ENCODE results near the gene CHD9NB.

The CHD9NB gene

DNA sequence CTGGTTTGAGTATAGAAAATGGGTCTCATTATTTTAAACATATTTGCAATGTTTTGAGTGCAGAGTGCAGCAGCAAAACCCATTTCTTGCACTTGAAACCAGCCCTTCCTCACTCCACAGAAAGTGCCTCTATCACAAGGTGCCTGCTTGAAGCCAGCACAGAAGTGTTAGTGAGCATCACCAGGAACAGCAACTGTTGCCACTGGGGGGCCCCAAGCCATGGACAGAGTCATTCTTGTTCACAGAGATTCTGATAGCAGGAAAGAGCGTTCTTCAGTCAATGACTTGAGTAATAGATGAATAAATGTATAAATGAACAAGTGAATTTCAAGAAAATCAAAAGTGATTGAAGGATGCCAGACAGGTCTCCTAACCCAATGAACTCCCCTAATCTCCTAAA, 45.6 kb downstream of the CHD9NB start:
- H3K36me3 ChIP-seq (ENCODE audit: insufficient read depth, low read length) = no peaks in the 10 kb centered on the region
- no peak overlapping the region for H3K4me3 ChIP-seq
- no peak overlapping the region for H3K27ac ChIP-seq
- H3K9ac ChIP-seq (ENCODE audit: insufficient read length) = no peak overlapping the region
- no peak for DNase-seq (ENCODE audit: low read depth, low spot score)
- TF ChIP-seq FOXP2 (optimal IDR thresholded peaks at IDR 0.05; ENCODE audit: control extremely low read depth, extremely low read length, insufficient read depth) (no peak), POLR2AphosphoS5 (IDR thresholded peaks at IDR 0.05; ENCODE audit: borderline replicate concordance, low read depth, low read length) (no peak), EZH2 (IDR thresholded peaks at IDR 0.05) (no peak)
- H3K9me3 ChIP-seq (ENCODE audit: low read depth, low read length) = no peaks in the 10 kb centered on the region

DNA sequence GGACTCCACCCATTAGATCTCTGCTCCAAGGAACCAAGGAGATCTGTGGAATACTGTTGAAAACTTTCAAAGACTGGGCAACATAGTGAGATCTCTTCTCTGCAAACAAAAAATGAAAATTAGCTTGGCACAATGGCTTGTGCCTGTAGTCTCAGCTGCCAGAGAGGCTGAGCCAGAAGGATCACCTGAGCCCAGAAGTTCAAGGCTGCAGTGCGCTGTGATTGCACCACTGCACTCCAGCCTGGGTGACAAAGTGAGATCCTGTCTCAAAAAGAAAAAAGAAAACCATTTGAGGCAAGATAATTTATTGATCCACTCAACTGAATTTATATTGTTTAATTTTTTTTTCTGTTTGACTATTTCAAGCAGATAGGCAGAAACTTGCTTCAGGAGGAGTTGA, 54.8 kb downstream of the CHD9NB start:
- Histone ChIP-seq H3K4me3 (no peak overlapping the region), H3K36me3 (ENCODE audit: insufficient read depth, low read length) (no peaks in the 10 kb centered on the region), H3K9ac (ENCODE audit: insufficient read length) (no peak overlapping the region), H3K27ac (no peak overlapping the region), H3K9me3 (ENCODE audit: low read depth, low read length) (no peaks in the 10 kb centered on the region)
- TF ChIP-seq FOXP2 (optimal IDR thresholded peaks at IDR 0.05; ENCODE audit: control extremely low read depth, extremely low read length, insufficient read depth) (no peak), EZH2 (IDR thresholded peaks at IDR 0.05) (no peak), POLR2AphosphoS5 (IDR thresholded peaks at IDR 0.05; ENCODE audit: borderline replicate concordance, low read depth, low read length) (no peak)
- no peak for DNase-seq (ENCODE audit: low read depth, low spot score)

DNA sequence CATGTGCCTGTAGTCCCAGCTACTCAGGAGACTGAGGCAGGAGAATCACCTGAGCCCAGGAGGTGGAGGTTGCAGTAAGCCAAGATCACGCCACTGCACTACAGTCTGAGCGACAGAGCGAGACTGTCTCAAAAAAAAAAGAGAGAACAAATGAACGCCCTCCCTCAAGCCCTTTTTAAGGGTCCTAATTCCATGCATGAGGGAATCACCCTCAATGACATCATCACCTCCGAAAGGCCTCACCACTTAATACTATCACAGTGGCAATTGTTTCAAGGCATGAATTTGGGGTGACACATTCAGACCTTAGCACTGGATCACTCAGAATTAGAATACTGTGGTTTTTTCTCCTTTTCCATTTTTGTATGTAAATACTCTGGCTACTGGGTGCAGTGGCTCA, 57.8 kb downstream of the CHD9NB start:
- H3K27ac ChIP-seq = no peak overlapping the region
- DNase-seq (ENCODE audit: low read depth, low spot score) = no peak
- H3K9ac ChIP-seq (ENCODE audit: insufficient read length) = no peak overlapping the region
- no peaks in the 10 kb centered on the region for H3K36me3 ChIP-seq (ENCODE audit: insufficient read depth, low read length)
- H3K9me3 ChIP-seq (ENCODE audit: low read depth, low read length) = no peaks in the 10 kb centered on the region
- H3K4me3 ChIP-seq = no peak overlapping the region
- TF ChIP-seq POLR2AphosphoS5 (IDR thresholded peaks at IDR 0.05; ENCODE audit: borderline replicate concordance, low read depth, low read length) = no peak
- no peak for TF ChIP-seq FOXP2 (optimal IDR thresholded peaks at IDR 0.05; ENCODE audit: control extremely low read depth, extremely low read length, insufficient read depth)
- no peak for TF ChIP-seq EZH2 (IDR thresholded peaks at IDR 0.05)

DNA sequence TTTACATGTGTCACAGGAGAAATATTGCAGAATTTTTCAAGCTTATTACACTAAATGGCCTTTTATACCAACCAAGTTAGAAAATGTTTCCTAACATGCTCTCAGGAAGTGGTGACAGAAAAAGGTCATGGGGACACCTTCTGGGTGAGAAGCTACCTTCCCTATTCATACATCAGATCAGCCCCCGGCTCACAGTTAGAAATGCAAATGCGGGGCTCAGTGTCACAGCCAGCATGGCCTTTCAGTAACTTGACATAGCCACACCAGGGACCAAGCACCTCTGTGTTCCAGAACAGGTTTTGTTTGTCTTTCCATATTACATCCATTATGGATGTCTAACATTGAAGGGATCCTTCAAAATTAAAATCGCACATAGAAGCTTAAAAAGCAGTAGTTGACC, 59.5 kb downstream of the CHD9NB start:
- Histone ChIP-seq H3K9me3 (ENCODE audit: low read depth, low read length) (no peaks in the 10 kb centered on the region), H3K36me3 (ENCODE audit: insufficient read depth, low read length) (no peaks in the 10 kb centered on the region), H3K4me3 (no peak overlapping the region), H3K9ac (ENCODE audit: insufficient read length) (no peak overlapping the region), H3K27ac (no peak overlapping the region)
- no peak for DNase-seq (ENCODE audit: low read depth, low spot score)
- no peak for TF ChIP-seq POLR2AphosphoS5 (IDR thresholded peaks at IDR 0.05; ENCODE audit: borderline replicate concordance, low read depth, low read length)
- no peak for TF ChIP-seq EZH2 (IDR thresholded peaks at IDR 0.05)
- TF ChIP-seq FOXP2 (optimal IDR thresholded peaks at IDR 0.05; ENCODE audit: control extremely low read depth, extremely low read length, insufficient read depth) = no peak

DNA sequence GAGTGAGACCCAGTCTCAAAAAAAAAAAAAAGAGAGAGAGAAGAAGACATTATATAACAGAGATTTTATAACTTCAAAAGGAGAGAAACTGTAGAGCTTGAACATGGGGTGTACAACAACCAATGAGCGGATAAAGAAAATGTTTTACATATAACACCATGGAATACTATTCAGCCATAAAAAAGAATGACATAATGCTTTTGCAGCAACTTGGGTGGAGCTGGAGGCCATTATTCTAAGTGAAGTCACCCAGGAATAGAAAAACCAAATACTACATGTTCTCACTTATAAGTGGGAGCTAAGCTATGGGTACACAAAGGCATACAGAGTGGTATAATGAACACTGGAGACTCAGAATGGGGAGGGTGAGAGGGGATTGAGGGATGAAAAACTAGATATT, 61.1 kb downstream of the CHD9NB start:
- DNase-seq (ENCODE audit: low read depth, low spot score) = no peak
- Histone ChIP-seq H3K27ac (no peak overlapping the region), H3K4me3 (no peak overlapping the region), H3K9ac (ENCODE audit: insufficient read length) (no peak overlapping the region), H3K9me3 (ENCODE audit: low read depth, low read length) (no peaks in the 10 kb centered on the region), H3K36me3 (ENCODE audit: insufficient read depth, low read length) (no peaks in the 10 kb centered on the region)
- TF ChIP-seq EZH2 (IDR thresholded peaks at IDR 0.05) (no peak), POLR2AphosphoS5 (IDR thresholded peaks at IDR 0.05; ENCODE audit: borderline replicate concordance, low read depth, low read length) (no peak), FOXP2 (optimal IDR thresholded peaks at IDR 0.05; ENCODE audit: control extremely low read depth, extremely low read length, insufficient read depth) (no peak)

Measured in SK-N-MC (cell line).